ENCODE measurements around the gene ZNF878. TPM values are rescaled to one million over a fixed set of nuclear protein-coding genes. Genes with fewer than 3 reads are reported as not detected.
"Not testable (repeated sequence)": the region's sequence is repeated elsewhere in the genome, so short reads cannot be mapped to it uniquely, and the experiment has no call there.

The ZNF878 gene
- total RNA-seq: 1 to 10 TPM in 5 of 8 experiments, under 1 TPM in 1, not detected in 2; 0.36 to 3.0 (median 1.3) TPM

- ATAC-seq (replicated peaks in 6 of 8): peak; percentile 93 to 99 (median 99)
- H3K27ac ChIP-seq: peak within 1 kb of the TSS; percentile 63 to 69
- in situ Hi-C loops (cut with MboI; ENCODE audit: low pct_unique_long_range_greater_than_20kb in 2 of 9, low sequenced_read_pairs in 9 of 9, unreplicated experiment in 9 of 9): no loop called here
These were observed at the start of gene ZNF878 for GRCh38 chr19:12052497-12053169. Gene ZNF878, minus strand, starts transcription at chr19:12052961. Its CDS starts 160 bp downstream, at chr19:12052801.

DNA sequence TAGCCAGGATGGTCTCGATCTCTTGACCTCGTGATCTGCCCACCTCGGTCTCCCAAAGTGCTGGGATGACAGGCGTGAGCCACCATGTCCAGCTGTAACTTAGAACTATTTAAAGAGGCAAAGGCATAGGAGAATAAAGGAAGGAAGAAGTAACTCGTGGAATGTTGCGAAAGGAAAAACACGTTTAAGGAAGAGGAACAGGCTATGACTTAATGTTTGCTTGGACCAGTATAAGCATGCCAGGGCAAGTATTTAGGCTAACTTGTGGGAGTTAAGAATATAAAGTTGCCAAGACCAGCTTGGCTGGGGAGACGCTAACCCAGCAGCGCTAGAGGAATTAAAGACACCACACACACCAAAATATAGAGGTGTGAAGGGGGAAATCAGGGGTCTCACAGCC lies 45.3 kb upstream of the ZNF878 start:
- WGBS, 10 experiments: 74 to 100% (median 87%) methylated on average over 1 to 9 of the region's 9 CpGs; no CpG with 5 or more reads in 3 of the 10 experiments
- no peak for ATAC-seq (replicated peaks in 6 of 8)
- no peak overlapping the region for H3K4me3 ChIP-seq
- no peak overlapping the region for H3K27ac ChIP-seq
- H3K4me1 ChIP-seq (replicated peaks in 1 of 2): no peaks in the 10 kb centered on the region
- in situ Hi-C loops (cut with MboI; ENCODE audit: low pct_unique_long_range_greater_than_20kb in 2 of 9, low sequenced_read_pairs in 9 of 9, unreplicated experiment in 9 of 9): no loop called here

More at GRCh38 chr19:12052497-12053169, at the start of gene ZNF878:
- peak within 1 kb of the TSS; percentile 43 to 78 (median 59) for H3K4me3 ChIP-seq
- 0% methylated on average over 2 of the region's 46 CpGs; no CpG with 5 or more reads in 8 of the 10 experiments for WGBS, 10 experiments
- H3K4me1 ChIP-seq (replicated peaks in 1 of 2): peaks cover 0 to 3% of the 10 kb centered on the region in 2 donors

DNA sequence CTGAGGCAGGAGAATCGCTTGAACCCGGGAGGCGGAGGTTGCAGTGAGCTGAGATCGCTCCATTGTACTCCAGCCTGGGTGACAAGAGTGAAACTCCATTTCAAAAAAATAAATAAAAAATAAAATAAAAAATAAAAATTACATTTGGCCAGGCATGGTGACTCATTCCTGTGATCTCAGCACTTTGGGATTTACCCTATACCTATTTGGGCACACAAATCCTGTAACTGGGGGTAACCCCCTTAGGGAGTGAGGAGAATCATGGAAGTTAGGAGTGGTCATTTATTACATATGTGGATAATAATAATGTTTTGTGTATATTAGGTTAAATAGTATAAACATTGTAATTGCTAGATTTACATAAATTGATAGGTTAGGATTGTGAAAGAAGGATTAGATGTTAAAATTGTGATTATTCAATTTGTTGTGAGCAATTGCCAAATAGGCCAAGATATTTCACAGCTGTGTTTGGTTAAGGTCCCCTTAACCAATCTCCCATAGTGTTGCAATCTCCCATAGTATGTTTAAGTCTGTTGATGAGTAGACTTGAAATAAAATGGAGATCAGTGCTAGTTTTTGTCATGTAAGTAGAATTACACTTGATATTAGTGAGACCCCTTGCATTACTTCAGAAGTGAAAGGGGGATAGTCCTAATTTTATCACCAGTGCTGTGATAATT lies 42.5 kb upstream of the ZNF878 start:
- H3K27ac ChIP-seq: no peak overlapping the region
- ATAC-seq (replicated peaks in 6 of 8): no peak
- 77 to 100% (median 100%) methylated on average over 1 to 4 of the region's 4 CpGs; no CpG with 5 or more reads in 3 of the 10 experiments for WGBS, 10 experiments
- no peak overlapping the region for H3K4me3 ChIP-seq
- in situ Hi-C loops (cut with MboI; ENCODE audit: low pct_unique_long_range_greater_than_20kb in 2 of 9, low sequenced_read_pairs in 9 of 9, unreplicated experiment in 9 of 9): no loop called here
- H3K4me1 ChIP-seq (replicated peaks in 1 of 2): no peaks in the 10 kb centered on the region

DNA sequence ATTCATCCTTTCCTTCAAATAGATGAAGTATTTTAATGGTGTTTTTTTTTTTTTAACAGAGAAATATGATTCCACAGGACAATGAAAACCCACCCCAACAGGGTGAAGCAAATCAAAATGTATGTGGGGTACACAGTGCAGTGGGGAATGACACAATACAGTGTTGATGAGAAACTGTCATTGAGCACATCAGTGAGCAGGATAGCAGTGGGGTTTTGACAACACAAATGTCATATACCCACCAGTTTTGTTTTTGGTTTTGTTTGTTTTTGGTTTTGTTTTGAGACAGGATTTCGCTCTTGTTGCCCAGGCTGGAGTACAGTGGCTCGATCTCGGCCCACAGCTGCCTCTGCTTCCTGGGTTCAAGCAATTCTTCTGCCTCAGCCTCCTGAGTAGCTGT lies 41.0 kb upstream of the ZNF878 start:
- Histone ChIP-seq H3K27ac (no peak overlapping the region), H3K4me3 (no peak overlapping the region), H3K4me1 (replicated peaks in 1 of 2) (no peaks in the 10 kb centered on the region)
- WGBS, 10 experiments: 83 to 100% (median 89%) methylated on average over 3 of the region's 3 CpGs; no CpG with 5 or more reads in 6 of the 10 experiments
- ATAC-seq (replicated peaks in 6 of 8): no peak
- in situ Hi-C loops (cut with MboI; ENCODE audit: low pct_unique_long_range_greater_than_20kb in 2 of 9, low sequenced_read_pairs in 9 of 9, unreplicated experiment in 9 of 9): no loop called here

DNA sequence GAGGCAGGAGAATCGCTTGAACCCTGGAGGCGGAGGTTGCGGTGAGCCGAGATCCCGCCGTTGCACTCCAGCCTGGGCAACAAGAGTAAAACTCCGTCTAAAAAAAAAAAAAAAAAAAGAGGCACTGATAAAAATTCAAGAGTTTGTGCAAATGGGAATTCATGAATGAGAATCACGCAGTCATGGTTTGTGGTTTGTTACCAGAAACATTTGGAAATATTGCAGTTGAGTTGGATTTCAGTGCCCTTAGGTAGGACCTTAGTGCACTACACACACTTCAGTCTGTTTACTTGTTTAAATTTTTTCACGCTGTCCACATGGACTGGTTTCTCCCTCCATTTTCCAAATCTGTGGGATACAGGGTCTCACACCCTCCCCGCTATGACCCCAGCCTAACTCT lies 40.2 kb upstream of the ZNF878 start:
- ATAC-seq (replicated peaks in 6 of 8): no peak
- Histone ChIP-seq H3K4me3 (peak overlapping the region; percentile 26 to 52 (median 42)), H3K27ac (peak overlapping the region; percentile 53 to 77), H3K4me1 (replicated peaks in 1 of 2) (no peaks in the 10 kb centered on the region)
- WGBS, 10 experiments: 21 to 70% (median 37%) methylated on average over 3 to 8 of the region's 10 CpGs
- in situ Hi-C loops (cut with MboI; ENCODE audit: low pct_unique_long_range_greater_than_20kb in 2 of 9, low sequenced_read_pairs in 9 of 9, unreplicated experiment in 9 of 9): no loop called here

DNA sequence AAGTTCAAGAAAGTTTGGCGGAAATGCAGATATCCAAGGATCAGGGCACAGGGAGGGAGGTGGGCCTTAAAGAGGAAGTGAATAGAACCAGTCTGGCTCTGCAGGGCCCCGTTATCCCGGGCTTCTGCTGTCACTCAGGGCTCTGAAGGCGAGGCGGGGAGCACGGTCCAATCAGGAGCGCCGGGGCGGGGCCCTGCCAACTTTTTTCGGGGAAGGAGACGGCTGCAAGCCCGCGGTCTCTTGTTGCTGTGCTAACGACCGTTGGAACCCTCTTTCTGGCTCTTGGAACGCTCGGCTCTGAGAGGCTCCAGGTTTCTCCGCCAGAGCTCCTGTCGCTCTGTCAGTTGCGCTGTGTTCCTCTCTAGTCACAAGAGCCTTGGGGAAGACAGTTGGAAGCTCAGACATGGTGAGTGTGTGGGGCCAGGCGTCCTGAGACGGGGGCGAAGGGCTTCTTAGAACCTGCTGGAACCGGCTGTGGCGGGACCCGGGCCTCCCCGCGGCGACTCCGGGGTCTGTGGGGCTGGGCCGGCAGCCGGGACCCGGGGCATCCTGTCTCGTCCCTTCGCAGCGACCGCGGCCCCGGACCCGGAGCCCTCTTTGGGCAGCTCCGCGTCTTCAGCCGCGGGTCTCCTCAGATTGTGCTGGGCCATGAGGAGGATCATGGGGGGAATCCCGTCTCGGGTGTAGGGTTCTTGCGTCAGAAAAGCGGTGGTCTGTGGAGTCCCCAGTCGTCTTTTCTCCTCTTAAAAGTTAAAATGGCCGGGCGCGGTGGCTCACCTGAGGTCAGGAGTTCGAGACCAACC lies 39.5 kb upstream of the ZNF878 start:
- peak overlapping the region; percentile 53 to 77 for H3K27ac ChIP-seq

DNA sequence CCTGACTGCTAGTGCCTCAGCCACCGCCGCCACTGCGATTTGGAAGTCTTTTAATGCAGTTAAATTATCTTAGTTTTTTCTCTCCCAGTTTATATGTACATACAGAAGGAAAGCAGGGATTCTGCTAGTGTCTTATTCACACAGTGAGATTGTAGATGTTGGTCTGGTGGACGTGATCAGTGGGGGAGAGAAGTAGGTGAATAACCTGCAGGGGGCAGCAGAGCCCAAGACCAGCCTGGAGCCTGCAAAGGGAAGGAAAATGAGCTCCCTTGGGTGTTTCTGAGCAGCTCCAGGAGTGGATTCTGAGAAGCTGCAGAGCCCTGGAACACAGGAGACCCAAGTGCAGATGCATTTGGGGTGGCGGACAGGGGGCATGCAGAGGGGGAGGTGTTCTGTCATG lies 38.0 kb upstream of the ZNF878 start:
- Histone ChIP-seq H3K27ac (no peak overlapping the region), H3K4me1 (replicated peaks in 1 of 2) (no peaks in the 10 kb centered on the region), H3K4me3 (no peak overlapping the region)
- 0 to 83% (median 39%) methylated on average over 1 to 3 of the region's 5 CpGs; no CpG with 5 or more reads in 6 of the 10 experiments for WGBS, 10 experiments
- peak in 6 of 8 experiments; percentile 25 to 53 (median 40) for ATAC-seq (replicated peaks in 6 of 8)
- in situ Hi-C loops (cut with MboI; ENCODE audit: low pct_unique_long_range_greater_than_20kb in 2 of 9, low sequenced_read_pairs in 9 of 9, unreplicated experiment in 9 of 9): no loop called here

More for the DNA sequence above, 39.5 kb upstream of the ZNF878 start:
- Histone ChIP-seq H3K4me1 (replicated peaks in 1 of 2) (no peaks in the 10 kb centered on the region), H3K4me3 (peak overlapping the region; percentile 26 to 52 (median 42))
- WGBS, 10 experiments: 0 to 40% (median 5%) methylated on average over 1 to 16 of the region's 53 CpGs; no CpG with 5 or more reads in 4 of the 10 experiments
- in situ Hi-C loops (cut with MboI; ENCODE audit: low pct_unique_long_range_greater_than_20kb in 2 of 9, low sequenced_read_pairs in 9 of 9, unreplicated experiment in 9 of 9): no loop called here
- ATAC-seq (replicated peaks in 6 of 8): peak; percentile 92 to 98 (median 95)

DNA sequence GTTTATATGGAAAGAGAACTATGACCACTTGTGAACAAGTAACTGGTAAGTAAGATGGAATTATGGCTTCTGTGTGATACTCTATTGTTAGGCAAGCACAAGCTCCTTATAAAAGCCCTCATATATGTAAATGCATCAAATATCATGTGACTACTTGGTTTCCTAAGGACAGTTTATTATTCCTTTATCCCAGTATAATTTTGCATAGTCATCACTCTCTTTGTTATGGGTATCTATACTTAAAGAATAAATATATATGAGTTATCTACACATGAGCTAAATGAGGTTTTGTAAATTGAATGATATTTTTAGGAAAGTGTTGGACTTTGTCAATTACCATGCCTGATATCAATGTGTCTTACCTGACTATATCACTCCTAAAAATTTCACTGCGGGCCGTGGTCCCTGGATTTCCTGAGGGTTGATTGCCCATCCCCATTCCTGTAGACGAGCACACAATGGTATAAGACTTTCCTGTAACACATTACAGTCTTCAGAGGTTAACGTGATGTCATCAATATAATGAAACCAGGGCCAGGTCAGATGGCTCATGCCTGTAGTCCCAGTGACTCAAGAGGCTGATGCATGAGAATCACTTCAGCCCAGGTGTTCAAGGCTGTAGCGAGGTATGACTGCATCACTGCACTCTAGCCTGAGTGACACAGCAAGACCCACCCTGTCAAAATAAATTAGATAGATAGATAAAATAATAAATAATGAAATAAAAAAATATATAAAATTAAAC lies 32.5 kb upstream of the ZNF878 start:
- in situ Hi-C loops (cut with MboI; ENCODE audit: low pct_unique_long_range_greater_than_20kb in 2 of 9, low sequenced_read_pairs in 9 of 9, unreplicated experiment in 9 of 9): no loop called here
- H3K27ac ChIP-seq: no peak overlapping the region
- H3K4me1 ChIP-seq (replicated peaks in 1 of 2): no peaks in the 10 kb centered on the region
- WGBS, 10 experiments: 33 to 100% (median 90%) methylated on average over 1 to 5 of the region's 5 CpGs; no CpG with 5 or more reads in 1 of the 10 experiments
- H3K4me3 ChIP-seq: no peak overlapping the region
- peak in 1 of 8 experiments; percentile 33 for ATAC-seq (replicated peaks in 6 of 8)

DNA sequence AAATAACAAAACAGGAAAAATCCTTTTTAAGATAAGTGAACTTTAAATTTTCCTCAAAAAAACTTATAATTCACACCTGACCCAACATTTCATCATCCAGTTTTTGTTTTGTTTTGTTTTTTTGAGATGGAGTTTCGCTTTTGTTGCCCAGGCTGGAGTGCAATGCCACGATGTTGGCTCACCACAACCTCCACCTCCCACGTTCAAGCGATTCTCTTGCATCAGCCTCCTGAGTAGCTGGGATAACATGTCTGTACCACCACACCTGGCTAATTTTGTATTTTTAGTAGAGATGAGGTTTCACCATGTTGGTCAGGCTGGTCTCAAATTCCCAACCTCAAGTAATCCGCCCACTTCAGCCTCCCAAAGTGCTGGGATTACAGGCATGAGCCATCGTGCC lies 30.6 kb upstream of the ZNF878 start:
- H3K4me3 ChIP-seq; H3K27ac ChIP-seq; H3K4me1 ChIP-seq (replicated peaks in 1 of 2); ATAC-seq (replicated peaks in 6 of 8); in situ Hi-C loops (cut with MboI; ENCODE audit: low pct_unique_long_range_greater_than_20kb in 2 of 9, low sequenced_read_pairs in 9 of 9, unreplicated experiment in 9 of 9): not testable (repeated sequence)
- WGBS, 10 experiments: 60 to 100% (median 81%) methylated on average over 2 to 6 of the region's 6 CpGs; no CpG with 5 or more reads in 1 of the 10 experiments

- Histone ChIP-seq H3K4me3 (no peak overlapping the region), H3K4me1 (replicated peaks in 1 of 2) (no peaks in the 10 kb centered on the region), H3K27ac (no peak overlapping the region)
- 50 to 100% (median 80%) methylated on average over 2 to 3 of the region's 3 CpGs; no CpG with 5 or more reads in 1 of the 10 experiments for WGBS, 10 experiments
- ATAC-seq (replicated peaks in 6 of 8): no peak
- in situ Hi-C loops (cut with MboI; ENCODE audit: low pct_unique_long_range_greater_than_20kb in 2 of 9, low sequenced_read_pairs in 9 of 9, unreplicated experiment in 9 of 9): no loop called here
These were observed 24.6 kb upstream of the ZNF878 start for GRCh38 chr19:12077375-12077774.

GRCh38 chr19:12076331-12076730 lies 23.6 kb upstream of the ZNF878 start:
- ATAC-seq (replicated peaks in 6 of 8); H3K4me3 ChIP-seq; H3K4me1 ChIP-seq (replicated peaks in 1 of 2); H3K27ac ChIP-seq; in situ Hi-C loops (cut with MboI; ENCODE audit: low pct_unique_long_range_greater_than_20kb in 2 of 9, low sequenced_read_pairs in 9 of 9, unreplicated experiment in 9 of 9): not testable (repeated sequence)
- WGBS, 10 experiments: 42 to 100% (median 82%) methylated on average over 1 to 3 of the region's 3 CpGs; no CpG with 5 or more reads in 3 of the 10 experiments

DNA sequence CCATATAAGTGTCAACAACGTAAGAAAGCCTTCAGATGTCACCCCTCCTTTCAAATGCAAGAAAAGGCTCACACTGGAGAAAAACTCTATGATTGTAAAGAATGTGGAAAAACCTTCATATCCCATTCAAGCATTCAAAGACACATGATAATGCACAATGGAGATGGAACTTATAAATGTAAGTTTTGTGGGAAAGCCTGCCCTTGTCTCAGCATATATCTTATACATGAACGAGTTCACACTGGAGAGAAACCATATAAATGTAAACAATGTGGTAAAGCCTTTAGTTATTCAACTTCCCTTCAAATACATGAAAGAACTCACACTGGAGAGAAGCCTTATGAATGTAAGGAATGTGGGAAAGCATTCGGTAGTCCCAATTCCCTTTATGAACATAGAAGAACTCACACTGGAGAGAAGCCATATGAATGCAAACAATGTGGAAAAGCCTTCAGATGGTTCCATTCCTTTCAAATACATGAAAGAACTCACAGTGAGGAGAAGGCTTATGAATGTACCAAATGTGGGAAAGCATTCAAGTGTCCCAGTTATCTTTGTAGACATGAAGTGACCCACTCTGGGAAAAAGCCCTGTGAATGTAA lies 22.9 kb upstream of the ZNF878 start:
- Histone ChIP-seq H3K27ac (no peak overlapping the region), H3K4me1 (replicated peaks in 1 of 2) (no peaks in the 10 kb centered on the region), H3K4me3 (no peak overlapping the region)
- in situ Hi-C loops (cut with MboI; ENCODE audit: low pct_unique_long_range_greater_than_20kb in 2 of 9, low sequenced_read_pairs in 9 of 9, unreplicated experiment in 9 of 9): no loop called here
- no peak for ATAC-seq (replicated peaks in 6 of 8)
- 45 to 100% (median 88%) methylated on average over 1 to 3 of the region's 3 CpGs; no CpG with 5 or more reads in 1 of the 10 experiments for WGBS, 10 experiments
